Measurements from ENCODE around the gene SQSTM1. TPM values are rescaled to one million over a fixed set of nuclear protein-coding genes. Genes with fewer than 3 reads are reported as not detected.

Gene SQSTM1
- total RNA-seq, 1 experiment from 2014 or later = 341 TPM

- no peaks in the 10 kb centered on the region; the same call in 1 of the 2 replicates for H3K36me3 ChIP-seq (ENCODE audit: low read depth, low read length)
- no peak overlapping the region for H3K9ac ChIP-seq (ENCODE audit: low read length)
- no peaks in the 10 kb centered on the region for H3K9me2 ChIP-seq (replicated peaks; ENCODE audit: low read length)
- H3K79me2 ChIP-seq (ENCODE audit: low read length) = no peaks in the 10 kb centered on the region
- CTCF ChIA-PET = no interaction called here
- BruUV-seq (replicated peaks) = no TSS peak
- H3K4me3 ChIP-seq (ENCODE audit: low read length) = no peak overlapping the region
- H2AFZ ChIP-seq (ENCODE audit: low read length) = no peak overlapping the region
- no peaks in the 10 kb centered on the region for H3K27me3 ChIP-seq (ENCODE audit: low read length)
- intact Hi-C loops (cut with micrococcal nuclease) = no loop called here
- ATAC-seq (no peak), DNase-seq (no peak)
- no peak overlapping the region for H3K27ac ChIP-seq (ENCODE audit: low read length)
- POLR2A ChIA-PET (ENCODE audit: unreplicated experiment) = no interaction called here
- H3K4me1 ChIP-seq (ENCODE audit: insufficient read depth, low read length) = no peaks in the 10 kb centered on the region
- TF ChIP-seq CTCF (conservative IDR thresholded peaks at IDR 0.05; ENCODE audit: low read depth, low read length) (no peak), EZH2phosphoT487 (IDR thresholded peaks at IDR 0.05; ENCODE audit: borderline replicate concordance, low read length) (no peak), EZH2 (IDR thresholded peaks at IDR 0.05; ENCODE audit: low read length, unreplicated experiment) (no peak)
- no peaks in the 10 kb centered on the region for H3K9me3 ChIP-seq (ENCODE audit: low read length)
- H4K20me1 ChIP-seq (ENCODE audit: low read length) = no peaks in the 10 kb centered on the region
- no peaks in the 10 kb centered on the region for H3F3A ChIP-seq (ENCODE audit: low read length, unreplicated experiment)
- H3K4me2 ChIP-seq (ENCODE audit: low read length) = no peak overlapping the region
Observed at GRCh38 chr5:179868541-179868940, 47.8 kb downstream of the SQSTM1 start.

- H3K9me2 ChIP-seq (replicated peaks; ENCODE audit: low read length) = no peaks in the 10 kb centered on the region
- no peak overlapping the region for H3K4me2 ChIP-seq (ENCODE audit: low read length)
- H4K20me1 ChIP-seq (ENCODE audit: low read length) = no peaks in the 10 kb centered on the region
- no peaks in the 10 kb centered on the region for H3K4me1 ChIP-seq (ENCODE audit: insufficient read depth, low read length)
- no peak overlapping the region for H3K9ac ChIP-seq (ENCODE audit: low read length)
- no peak overlapping the region for H3K27ac ChIP-seq (ENCODE audit: low read length)
- no peaks in the 10 kb centered on the region for H3K79me2 ChIP-seq (ENCODE audit: low read length)
- TF ChIP-seq EZH2 (IDR thresholded peaks at IDR 0.05; ENCODE audit: low read length, unreplicated experiment) (no peak), CTCF (conservative IDR thresholded peaks at IDR 0.05; ENCODE audit: low read depth, low read length) (no peak), EZH2phosphoT487 (IDR thresholded peaks at IDR 0.05; ENCODE audit: borderline replicate concordance, low read length) (no peak)
- no peak overlapping the region for H2AFZ ChIP-seq (ENCODE audit: low read length)
- ChIA-PET POLR2A (ENCODE audit: unreplicated experiment) (no interaction called here), CTCF (no interaction called here)
- H3K9me3 ChIP-seq (ENCODE audit: low read length) = no peaks in the 10 kb centered on the region
- DNase-seq (no peak), ATAC-seq (no peak)
- no peaks in the 10 kb centered on the region; the same call in 1 of the 2 replicates for H3K36me3 ChIP-seq (ENCODE audit: low read depth, low read length)
- no peaks in the 10 kb centered on the region for H3K27me3 ChIP-seq (ENCODE audit: low read length)
- H3F3A ChIP-seq (ENCODE audit: low read length, unreplicated experiment) = no peaks in the 10 kb centered on the region
- BruUV-seq (replicated peaks) = no TSS peak
- H3K4me3 ChIP-seq (ENCODE audit: low read length) = no peak overlapping the region
- intact Hi-C loops (cut with micrococcal nuclease) = no loop called here
Observed at GRCh38 chr5:179869101-179869500, 48.4 kb downstream of the SQSTM1 start.

GRCh38 chr5:179869641-179870402 lies 49.1 kb downstream of the SQSTM1 start:
- Histone ChIP-seq H3K4me3 (ENCODE audit: low read length) (no peak overlapping the region), H3K27me3 (ENCODE audit: low read length) (no peaks in the 10 kb centered on the region), H3K9me3 (ENCODE audit: low read length) (no peaks in the 10 kb centered on the region), H3K9ac (ENCODE audit: low read length) (no peak overlapping the region), H3K27ac (ENCODE audit: low read length) (no peak overlapping the region), H2AFZ (ENCODE audit: low read length) (no peak overlapping the region), H3K9me2 (replicated peaks; ENCODE audit: low read length) (no peaks in the 10 kb centered on the region), H3F3A (ENCODE audit: low read length, unreplicated experiment) (no peaks in the 10 kb centered on the region), H3K4me1 (ENCODE audit: insufficient read depth, low read length) (no peaks in the 10 kb centered on the region), H3K4me2 (ENCODE audit: low read length) (no peak overlapping the region), H3K79me2 (ENCODE audit: low read length) (no peaks in the 10 kb centered on the region), H3K36me3 (ENCODE audit: low read depth, low read length) (no peaks in the 10 kb centered on the region; the same call in 1 of the 2 replicates), H4K20me1 (ENCODE audit: low read length) (no peaks in the 10 kb centered on the region)
- intact Hi-C loops (cut with micrococcal nuclease) = no loop called here
- POLR2A ChIA-PET (ENCODE audit: unreplicated experiment) = no interaction called here
- DNase-seq (no peak), ATAC-seq (no peak)
- CTCF ChIA-PET = no interaction called here
- no peak for TF ChIP-seq EZH2 (IDR thresholded peaks at IDR 0.05; ENCODE audit: low read length, unreplicated experiment)
- no peak for TF ChIP-seq EZH2phosphoT487 (IDR thresholded peaks at IDR 0.05; ENCODE audit: borderline replicate concordance, low read length)
- TF ChIP-seq CTCF (conservative IDR thresholded peaks at IDR 0.05; ENCODE audit: low read depth, low read length) = no peak
- BruUV-seq (replicated peaks) = no TSS peak

Data from PC-3 (cell line).